Endothelial cell (in vitro differentiated cells): Measurements from ENCODE around the gene CRABP2. TPM values are rescaled to one million over a fixed set of nuclear protein-coding genes. Genes with fewer than 3 reads are reported as not detected.

Experiments used
- DNase-seq: peaks from one replicate; pipeline ENCODE4 v3.0.0; 2021; ENCODE audit warnings: low spot score
- H3K27ac Mint-ChIP-seq: one replicate; pipeline ENCODE4 v1.8.0; 2021; ENCODE audit warnings: mixed read lengths, inconsistent platforms; ENCODE audit not compliant: unreplicated experiment
- H3K27me3 Mint-ChIP-seq: one replicate; pipeline ENCODE4 v1.8.0; 2021; ENCODE audit warnings: mild to moderate bottlenecking, moderate library complexity, mixed read lengths, inconsistent platforms; ENCODE audit not compliant: unreplicated experiment
- H3K36me3 Mint-ChIP-seq: one replicate; pipeline ENCODE4 v1.8.0; 2021; ENCODE audit warnings: mild to moderate bottlenecking, low read depth, mixed read lengths, inconsistent platforms; ENCODE audit not compliant: unreplicated experiment
- H3K4me1 Mint-ChIP-seq: one replicate; pipeline ENCODE4 v1.8.0; 2021; ENCODE audit warnings: mild to moderate bottlenecking, mixed read lengths, inconsistent platforms; ENCODE audit not compliant: unreplicated experiment
- H3K4me3 Mint-ChIP-seq: one replicate; pipeline ENCODE4 v1.8.0; 2021; ENCODE audit warnings: mild to moderate bottlenecking, mixed read lengths, inconsistent platforms; ENCODE audit not compliant: unreplicated experiment
- H3K9me3 Mint-ChIP-seq: one replicate; pipeline ENCODE4 v1.8.0; 2021; ENCODE audit warnings: mixed read lengths, inconsistent platforms; ENCODE audit not compliant: unreplicated experiment
- total RNA-seq: library from RNA; stranded (reverse); fragmentation: NEBNext Ultra II Directional; extraction: Animal tissue kit (Norgen Biotek cat#: 25700); gene quantifications from one replicate; pipeline ENCODE4 v1.2.1, GENCODE V29; 2021; ENCODE audit not compliant: unreplicated experiment
- TF ChIP-seq, protein P1 (sequence below): fragments of 200-600 bp; sonication (generic); IDR thresholded peaks from one replicate; pipeline ENCODE4 v1.5.0; 2021; ENCODE audit warnings: antibody characterized with exemption; ENCODE audit not compliant: unreplicated experiment

CRABP2 gene
- total RNA-seq, 1 donor from 2014 or later = 9.5 TPM

DNA sequence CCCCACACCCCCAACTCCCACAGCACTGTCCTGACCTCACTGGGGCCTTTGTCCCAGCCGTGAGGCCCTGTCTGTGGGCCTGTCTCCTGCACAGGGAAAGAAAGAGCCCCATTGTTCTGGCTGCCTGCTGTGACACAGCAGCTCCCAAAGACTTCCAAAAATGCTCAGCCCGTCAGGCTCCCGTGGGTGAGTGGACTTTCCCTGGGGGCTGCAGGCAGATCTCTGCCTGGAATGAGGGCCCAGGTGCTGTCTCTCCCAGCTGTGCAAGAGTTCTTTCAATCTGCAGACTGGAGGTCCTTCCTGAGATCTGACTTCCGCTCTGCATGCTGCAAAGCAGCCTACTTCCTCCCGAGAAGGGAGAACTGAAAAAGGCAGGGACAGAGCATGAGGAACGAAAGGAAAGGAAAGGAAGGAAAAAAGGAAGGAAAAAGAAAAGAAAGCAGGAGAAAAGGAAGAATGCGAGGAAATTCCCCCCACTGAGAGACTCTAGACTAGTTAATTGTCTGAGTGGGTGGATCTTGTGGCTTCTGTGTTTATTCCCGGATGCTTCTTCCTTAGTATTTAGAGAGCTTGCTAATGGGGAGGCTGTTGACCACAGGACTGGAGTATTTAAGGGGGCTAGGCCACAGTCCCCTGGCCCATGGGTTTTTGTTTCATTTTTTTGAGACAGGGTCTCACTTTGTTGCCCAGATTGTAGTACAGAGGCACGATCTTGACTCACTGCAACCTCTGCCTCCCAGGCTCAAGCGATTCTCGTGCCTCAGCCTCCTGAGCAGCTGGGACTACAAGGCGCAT, 43.2 kb downstream of the CRABP2 start:
- Mint-ChIP-seq H3K27ac (peak overlapping the region; percentile 92), H3K9me3 (no peaks in the 10 kb centered on the region), H3K36me3 (peaks cover 8% of the 10 kb centered on the region), H3K4me1 (peaks cover 76% of the 10 kb centered on the region), H3K27me3 (peaks cover 26% of the 10 kb centered on the region), H3K4me3 (peak overlapping the region; percentile 53)
- no peak for DNase-seq
- TF ChIP-seq, protein P1, sequence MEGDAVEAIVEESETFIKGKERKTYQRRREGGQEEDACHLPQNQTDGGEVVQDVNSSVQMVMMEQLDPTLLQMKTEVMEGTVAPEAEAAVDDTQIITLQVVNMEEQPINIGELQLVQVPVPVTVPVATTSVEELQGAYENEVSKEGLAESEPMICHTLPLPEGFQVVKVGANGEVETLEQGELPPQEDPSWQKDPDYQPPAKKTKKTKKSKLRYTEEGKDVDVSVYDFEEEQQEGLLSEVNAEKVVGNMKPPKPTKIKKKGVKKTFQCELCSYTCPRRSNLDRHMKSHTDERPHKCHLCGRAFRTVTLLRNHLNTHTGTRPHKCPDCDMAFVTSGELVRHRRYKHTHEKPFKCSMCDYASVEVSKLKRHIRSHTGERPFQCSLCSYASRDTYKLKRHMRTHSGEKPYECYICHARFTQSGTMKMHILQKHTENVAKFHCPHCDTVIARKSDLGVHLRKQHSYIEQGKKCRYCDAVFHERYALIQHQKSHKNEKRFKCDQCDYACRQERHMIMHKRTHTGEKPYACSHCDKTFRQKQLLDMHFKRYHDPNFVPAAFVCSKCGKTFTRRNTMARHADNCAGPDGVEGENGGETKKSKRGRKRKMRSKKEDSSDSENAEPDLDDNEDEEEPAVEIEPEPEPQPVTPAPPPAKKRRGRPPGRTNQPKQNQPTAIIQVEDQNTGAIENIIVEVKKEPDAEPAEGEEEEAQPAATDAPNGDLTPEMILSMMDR = no peak

DNA sequence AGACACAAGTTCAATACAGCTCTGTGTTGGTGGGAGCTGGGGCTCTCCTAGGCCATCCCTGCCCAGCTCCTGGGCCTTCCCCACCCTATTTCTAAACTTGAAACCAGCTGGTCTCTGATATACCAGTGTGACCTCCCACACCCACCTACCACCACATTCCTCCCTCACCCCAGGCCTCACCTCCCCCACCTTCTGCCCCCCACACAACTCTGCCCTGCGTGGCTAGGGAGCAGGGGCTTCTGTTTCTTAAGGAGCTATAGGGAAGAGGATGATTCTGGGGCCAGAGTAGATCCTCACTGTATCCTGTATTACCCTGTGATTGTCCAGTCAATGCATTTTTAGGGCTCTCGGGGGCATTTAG, 44.7 kb downstream of the CRABP2 start:
- peak overlapping the region; percentile 85 for H3K4me3 Mint-ChIP-seq

DNA sequence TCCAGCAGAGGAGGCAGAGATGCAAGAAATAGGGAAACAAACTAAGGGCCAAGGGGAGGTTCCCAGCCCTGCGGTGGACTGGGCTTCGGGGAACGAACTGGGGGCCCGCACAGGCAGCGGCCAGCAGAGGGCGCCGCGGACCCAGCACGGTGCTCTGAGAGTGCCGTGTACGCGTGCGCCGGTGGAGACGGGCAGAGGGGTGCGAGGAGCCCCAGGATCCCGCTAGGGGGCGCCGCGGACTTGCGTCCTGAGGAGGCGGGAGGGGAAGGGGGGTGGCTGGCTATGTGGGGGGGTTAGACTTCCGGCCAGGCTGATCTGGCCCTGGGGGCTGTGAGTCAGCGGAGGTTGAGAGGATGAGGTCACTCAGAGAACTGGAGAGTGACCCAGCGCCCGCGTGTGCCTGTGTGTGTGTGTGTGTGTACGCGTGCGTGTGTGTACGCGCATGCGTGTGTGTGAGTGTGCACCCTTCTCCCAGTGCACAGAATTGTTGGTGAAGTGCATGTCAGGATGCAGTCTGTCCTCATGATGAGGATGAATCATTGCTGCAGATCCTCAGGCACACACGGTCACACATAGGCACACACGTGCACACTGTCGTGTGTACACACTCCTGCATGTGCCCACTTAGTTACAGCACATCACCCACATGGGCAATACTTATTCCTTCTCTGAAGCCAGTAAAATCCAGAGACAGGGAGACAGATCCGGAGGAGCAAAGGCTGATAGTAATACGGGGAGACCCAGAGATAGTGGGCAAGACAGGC, 45.2 kb downstream of the CRABP2 start:
- peaks cover 11% of the 10 kb centered on the region for H3K36me3 Mint-ChIP-seq
- H3K27ac Mint-ChIP-seq = peak overlapping the region; percentile 92
- peak; percentile 100 for DNase-seq
- peaks cover 63% of the 10 kb centered on the region for H3K4me1 Mint-ChIP-seq
- peaks cover 26% of the 10 kb centered on the region for H3K27me3 Mint-ChIP-seq
- no peaks in the 10 kb centered on the region for H3K9me3 Mint-ChIP-seq
- peak overlapping the region; percentile 86 for H3K4me3 Mint-ChIP-seq
- TF ChIP-seq, protein P1 = peak; percentile 94

More for the DNA sequence above, 44.7 kb downstream of the CRABP2 start:
- Mint-ChIP-seq H3K9me3 (no peaks in the 10 kb centered on the region), H3K27me3 (peaks cover 30% of the 10 kb centered on the region), H3K36me3 (peaks cover 8% of the 10 kb centered on the region), H3K27ac (peak overlapping the region; percentile 92), H3K4me1 (peaks cover 66% of the 10 kb centered on the region)
- DNase-seq = no peak
- TF ChIP-seq, protein P1 = no peak

DNA sequence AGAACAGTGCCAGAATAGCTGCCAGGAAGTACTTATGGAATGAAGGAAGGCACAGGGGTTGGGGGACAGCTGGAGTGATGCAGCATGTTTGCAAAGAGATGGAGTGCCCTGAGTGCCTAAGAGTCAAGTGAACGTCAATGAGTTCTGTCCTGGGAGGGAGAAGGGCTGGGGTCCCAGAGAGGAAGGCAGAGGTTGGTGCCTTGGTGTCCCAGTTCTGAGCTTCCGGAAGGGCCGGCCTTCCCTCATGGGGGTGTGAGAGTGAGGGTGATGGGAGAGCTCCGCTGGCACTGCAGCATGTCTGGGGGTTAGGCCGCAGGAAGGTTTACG, 45.8 kb downstream of the CRABP2 start:
- no peak for DNase-seq
- Mint-ChIP-seq H3K27me3 (peaks cover 28% of the 10 kb centered on the region), H3K9me3 (no peaks in the 10 kb centered on the region), H3K27ac (peak overlapping the region; percentile 68), H3K4me1 (peaks cover 62% of the 10 kb centered on the region), H3K4me3 (peak overlapping the region; percentile 50), H3K36me3 (peaks cover 12% of the 10 kb centered on the region)
- TF ChIP-seq, protein P1 = no peak
